Measurements from ENCODE around the gene MALAT1. TPM values are rescaled to one million over a fixed set of nuclear protein-coding genes. Genes with fewer than 3 reads are reported as not detected.
"Not testable (repeated sequence)": the region's sequence is repeated elsewhere in the genome, so short reads cannot be mapped to it uniquely, and the experiment has no call there.

MALAT1 gene
- total RNA-seq, result 1,605 and 1,895 TPM in 2 replicates

DNA sequence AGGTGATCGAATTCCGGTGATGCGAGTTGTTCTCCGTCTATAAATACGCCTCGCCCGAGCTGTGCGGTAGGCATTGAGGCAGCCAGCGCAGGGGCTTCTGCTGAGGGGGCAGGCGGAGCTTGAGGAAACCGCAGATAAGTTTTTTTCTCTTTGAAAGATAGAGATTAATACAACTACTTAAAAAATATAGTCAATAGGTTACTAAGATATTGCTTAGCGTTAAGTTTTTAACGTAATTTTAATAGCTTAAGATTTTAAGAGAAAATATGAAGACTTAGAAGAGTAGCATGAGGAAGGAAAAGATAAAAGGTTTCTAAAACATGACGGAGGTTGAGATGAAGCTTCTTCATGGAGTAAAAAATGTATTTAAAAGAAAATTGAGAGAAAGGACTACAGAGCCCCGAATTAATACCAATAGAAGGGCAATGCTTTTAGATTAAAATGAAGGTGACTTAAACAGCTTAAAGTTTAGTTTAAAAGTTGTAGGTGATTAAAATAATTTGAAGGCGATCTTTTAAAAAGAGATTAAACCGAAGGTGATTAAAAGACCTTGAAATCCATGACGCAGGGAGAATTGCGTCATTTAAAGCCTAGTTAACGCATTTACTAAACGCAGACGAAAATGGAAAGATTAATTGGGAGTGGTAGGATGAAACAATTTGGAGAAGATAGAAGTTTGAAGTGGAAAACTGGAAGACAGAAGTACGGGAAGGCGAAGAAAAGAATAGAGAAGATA lies at the start of gene MALAT1:
MALAT1 (plus strand) TSS at position 69 of the 736 bp plus-strand sequence.
- TF ChIP-seq, protein P1, sequence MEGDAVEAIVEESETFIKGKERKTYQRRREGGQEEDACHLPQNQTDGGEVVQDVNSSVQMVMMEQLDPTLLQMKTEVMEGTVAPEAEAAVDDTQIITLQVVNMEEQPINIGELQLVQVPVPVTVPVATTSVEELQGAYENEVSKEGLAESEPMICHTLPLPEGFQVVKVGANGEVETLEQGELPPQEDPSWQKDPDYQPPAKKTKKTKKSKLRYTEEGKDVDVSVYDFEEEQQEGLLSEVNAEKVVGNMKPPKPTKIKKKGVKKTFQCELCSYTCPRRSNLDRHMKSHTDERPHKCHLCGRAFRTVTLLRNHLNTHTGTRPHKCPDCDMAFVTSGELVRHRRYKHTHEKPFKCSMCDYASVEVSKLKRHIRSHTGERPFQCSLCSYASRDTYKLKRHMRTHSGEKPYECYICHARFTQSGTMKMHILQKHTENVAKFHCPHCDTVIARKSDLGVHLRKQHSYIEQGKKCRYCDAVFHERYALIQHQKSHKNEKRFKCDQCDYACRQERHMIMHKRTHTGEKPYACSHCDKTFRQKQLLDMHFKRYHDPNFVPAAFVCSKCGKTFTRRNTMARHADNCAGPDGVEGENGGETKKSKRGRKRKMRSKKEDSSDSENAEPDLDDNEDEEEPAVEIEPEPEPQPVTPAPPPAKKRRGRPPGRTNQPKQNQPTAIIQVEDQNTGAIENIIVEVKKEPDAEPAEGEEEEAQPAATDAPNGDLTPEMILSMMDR (IDR thresholded peaks at IDR 0.05; ENCODE audit: insufficient read depth, low read length, poor library complexity, severe bottlenecking), result no peak
- no peak for DNase-seq (ENCODE audit: low read depth)
- H3K4me3 ChIP-seq (ENCODE audit: low read depth, low read length), result peak within 1 kb of the TSS; percentile 84
- no peaks in the 10 kb centered on the region for H3K36me3 ChIP-seq (ENCODE audit: control insufficient read depth, insufficient read depth, low read length)
- H3K27me3 ChIP-seq (ENCODE audit: control insufficient read depth, insufficient read depth, low read length), result no peaks in the 10 kb centered on the region

DNA sequence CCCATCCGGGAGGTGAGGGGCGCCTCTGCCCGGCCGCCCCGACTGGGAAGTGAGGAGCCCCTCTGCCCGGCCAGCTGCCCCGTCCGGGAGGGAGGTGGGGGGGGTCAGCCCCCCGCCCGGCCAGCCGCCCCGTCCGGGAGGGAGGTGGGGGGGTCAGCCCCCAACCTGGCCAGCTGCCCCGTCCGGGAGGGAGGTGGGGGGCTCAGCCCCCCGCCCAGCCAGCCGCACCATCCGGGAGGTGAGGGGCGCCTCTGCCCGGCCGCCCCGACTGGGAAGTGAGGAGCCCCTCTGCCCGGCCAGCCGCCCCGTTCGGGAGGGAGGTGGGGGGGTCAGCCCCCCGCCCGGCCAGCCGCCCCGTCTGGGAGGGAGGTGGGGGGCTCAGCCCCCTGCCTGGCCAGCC lies 47.5 kb upstream of the MALAT1 start:
- not testable (repeated sequence) for H3K27me3 ChIP-seq (ENCODE audit: control insufficient read depth, insufficient read depth, low read length); DNase-seq (ENCODE audit: low read depth); H3K4me3 ChIP-seq (ENCODE audit: low read depth, low read length); H3K36me3 ChIP-seq (ENCODE audit: control insufficient read depth, insufficient read depth, low read length)

DNA sequence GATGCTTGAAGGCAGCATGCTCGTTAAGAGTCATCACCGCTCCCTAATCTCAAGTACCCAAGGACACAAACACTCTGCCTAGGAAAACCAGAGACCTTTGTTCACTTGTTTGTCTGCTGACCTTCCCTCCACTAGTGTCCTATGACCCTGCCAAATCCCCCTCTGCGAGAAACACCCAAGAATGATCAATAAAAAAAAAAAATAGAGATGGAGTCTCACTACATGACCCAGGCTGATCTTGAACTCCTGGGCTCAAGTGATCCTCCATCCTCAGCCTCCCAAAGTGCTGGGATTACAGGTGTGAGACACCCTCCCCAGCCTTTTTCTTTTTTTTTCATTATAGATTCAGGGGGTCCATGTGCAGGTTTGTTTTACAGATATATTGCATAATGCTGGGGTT lies 46.6 kb upstream of the MALAT1 start:
- not testable (repeated sequence) for DNase-seq (ENCODE audit: low read depth); H3K27me3 ChIP-seq (ENCODE audit: control insufficient read depth, insufficient read depth, low read length); H3K36me3 ChIP-seq (ENCODE audit: control insufficient read depth, insufficient read depth, low read length); H3K4me3 ChIP-seq (ENCODE audit: low read depth, low read length)

DNA sequence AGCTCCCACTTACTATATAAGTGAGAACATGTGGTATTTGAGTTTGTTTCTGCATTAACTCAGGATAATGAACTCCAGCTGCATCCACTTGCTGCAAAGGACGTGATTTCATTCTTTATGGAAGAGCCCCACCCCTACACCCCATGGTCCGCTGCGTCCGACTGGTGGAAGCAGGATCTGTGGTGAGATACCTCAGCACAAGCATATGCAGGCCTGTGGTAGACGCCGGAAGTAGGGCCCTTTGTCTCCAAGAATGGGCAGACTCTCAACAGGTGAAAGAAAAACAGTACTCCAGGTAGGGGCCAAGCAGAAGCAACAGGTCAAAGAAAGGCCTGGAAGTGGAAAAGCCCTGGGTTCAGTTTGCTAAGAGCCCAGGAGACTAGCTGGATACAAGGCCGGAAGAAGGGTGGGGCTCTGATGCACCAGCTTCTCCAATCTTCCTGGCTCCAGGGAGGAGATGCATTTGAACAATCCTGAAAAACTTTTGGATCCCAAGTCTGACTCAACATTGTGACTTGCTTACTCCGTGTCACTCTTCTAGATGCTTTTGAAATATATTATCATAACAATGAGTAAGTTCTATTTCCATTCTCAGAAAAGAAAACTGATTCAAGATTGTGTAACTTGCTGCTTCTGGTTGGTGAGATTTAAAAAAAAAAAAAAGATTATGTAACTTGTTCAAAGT lies 45.9 kb upstream of the MALAT1 start:
- H3K36me3 ChIP-seq (ENCODE audit: control insufficient read depth, insufficient read depth, low read length), result no peaks in the 10 kb centered on the region
- TF ChIP-seq, protein P1 (IDR thresholded peaks at IDR 0.05; ENCODE audit: insufficient read depth, low read length, poor library complexity, severe bottlenecking), result no peak
- no peak for DNase-seq (ENCODE audit: low read depth)
- no peaks in the 10 kb centered on the region for H3K27me3 ChIP-seq (ENCODE audit: control insufficient read depth, insufficient read depth, low read length)
- no peak overlapping the region for H3K4me3 ChIP-seq (ENCODE audit: low read depth, low read length)

DNA sequence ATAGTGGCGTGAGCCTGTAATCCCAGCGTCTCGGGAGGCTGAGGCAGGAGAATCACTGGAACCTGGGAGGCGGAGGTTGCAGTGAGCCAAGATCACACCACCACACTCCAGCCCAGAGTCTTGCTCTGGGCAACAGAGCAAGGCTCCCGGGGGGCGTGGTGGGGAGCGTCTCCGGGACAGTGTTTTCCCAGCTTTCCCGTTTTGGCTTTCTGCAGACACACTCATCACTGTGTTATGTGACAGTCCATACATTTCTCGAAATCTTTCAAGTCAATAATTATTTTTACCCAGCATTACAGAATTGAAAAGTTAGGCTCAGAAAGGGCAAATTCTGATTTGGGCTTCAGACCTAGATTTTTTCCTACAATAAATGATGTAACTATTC lies 44.5 kb upstream of the MALAT1 start:
- Histone ChIP-seq H3K36me3 (ENCODE audit: control insufficient read depth, insufficient read depth, low read length) (no peaks in the 10 kb centered on the region), H3K4me3 (ENCODE audit: low read depth, low read length) (peak overlapping the region; percentile 53), H3K27me3 (ENCODE audit: control insufficient read depth, insufficient read depth, low read length) (no peaks in the 10 kb centered on the region)
- no peak for DNase-seq (ENCODE audit: low read depth)
- TF ChIP-seq, protein P1 (IDR thresholded peaks at IDR 0.05; ENCODE audit: insufficient read depth, low read length, poor library complexity, severe bottlenecking), result no peak

DNA sequence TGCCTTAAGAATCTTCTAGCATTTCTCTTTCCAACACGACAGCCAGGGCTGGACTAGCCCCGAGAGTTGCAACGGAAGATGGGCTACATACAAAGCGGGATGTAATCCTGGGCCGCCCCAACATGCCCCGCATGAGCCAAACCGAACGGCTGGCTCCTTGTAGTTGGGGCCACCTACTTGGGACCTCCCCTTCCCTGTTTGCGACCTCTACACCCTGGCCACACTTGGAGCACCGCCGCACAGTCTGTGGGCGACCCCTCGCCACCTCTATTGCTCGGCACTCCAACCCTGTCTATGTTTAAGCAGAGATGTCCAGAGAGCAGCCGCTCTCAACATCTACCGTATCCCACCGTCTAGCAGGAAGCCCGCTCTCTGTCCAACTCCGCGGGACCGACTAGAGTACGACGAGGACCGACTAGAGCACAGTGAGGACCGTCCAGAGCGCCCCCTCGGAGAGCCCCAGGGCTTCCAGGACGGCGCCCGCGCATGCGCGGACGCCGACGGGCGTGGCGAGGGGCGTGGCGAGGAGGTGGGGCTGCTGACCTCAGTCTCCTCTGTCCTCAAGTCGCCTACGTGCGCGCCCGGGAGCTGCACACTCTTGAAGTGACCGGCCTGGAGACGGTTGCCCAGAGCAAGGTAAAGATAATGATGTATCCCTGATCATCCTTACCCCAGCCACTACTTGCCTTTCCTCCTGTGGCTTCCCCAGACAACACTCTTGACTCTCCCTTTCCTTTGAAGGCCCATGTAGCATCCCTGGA lies 44.0 kb upstream of the MALAT1 start:
- Histone ChIP-seq H3K36me3 (ENCODE audit: control insufficient read depth, insufficient read depth, low read length) (no peaks in the 10 kb centered on the region), H3K4me3 (ENCODE audit: low read depth, low read length) (peak overlapping the region; percentile 53), H3K27me3 (ENCODE audit: control insufficient read depth, insufficient read depth, low read length) (no peaks in the 10 kb centered on the region)
- no peak for DNase-seq (ENCODE audit: low read depth)
- TF ChIP-seq, protein P1 (IDR thresholded peaks at IDR 0.05; ENCODE audit: insufficient read depth, low read length, poor library complexity, severe bottlenecking), result no peak
